Inferior parietal cortex (tissue), 1 donor: ENCODE results near the gene WBP2.
"Not testable (repeated sequence)": the region's sequence is repeated elsewhere in the genome, so short reads cannot be mapped to it uniquely, and the experiment has no call there.

Experiments used
- DNase-seq: peaks from one replicate; pipeline ENCODE4 v3.0.0-alpha.2; 2016; ENCODE audit errors: extremely low spot score

WBP2 gene

DNA sequence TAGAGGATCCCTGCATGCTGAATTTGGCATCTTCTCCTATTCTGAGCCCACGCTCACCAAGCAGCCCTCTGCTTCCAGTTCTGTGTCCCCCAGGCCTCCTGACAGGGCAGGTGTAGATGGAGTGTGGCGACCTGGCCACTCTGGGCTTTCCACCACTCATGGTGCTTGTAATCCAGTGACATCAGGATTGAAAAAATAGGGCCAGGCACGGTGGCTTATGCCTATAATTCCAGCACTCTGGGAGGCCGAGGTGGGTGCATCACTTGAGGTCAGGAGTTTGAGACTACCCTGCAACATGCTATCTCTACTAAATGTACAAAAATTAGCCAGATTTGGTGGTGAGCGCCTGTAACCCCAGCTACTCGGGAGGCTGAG lies 41.1 kb downstream of the WBP2 start:
- DNase-seq: no peak

DNA sequence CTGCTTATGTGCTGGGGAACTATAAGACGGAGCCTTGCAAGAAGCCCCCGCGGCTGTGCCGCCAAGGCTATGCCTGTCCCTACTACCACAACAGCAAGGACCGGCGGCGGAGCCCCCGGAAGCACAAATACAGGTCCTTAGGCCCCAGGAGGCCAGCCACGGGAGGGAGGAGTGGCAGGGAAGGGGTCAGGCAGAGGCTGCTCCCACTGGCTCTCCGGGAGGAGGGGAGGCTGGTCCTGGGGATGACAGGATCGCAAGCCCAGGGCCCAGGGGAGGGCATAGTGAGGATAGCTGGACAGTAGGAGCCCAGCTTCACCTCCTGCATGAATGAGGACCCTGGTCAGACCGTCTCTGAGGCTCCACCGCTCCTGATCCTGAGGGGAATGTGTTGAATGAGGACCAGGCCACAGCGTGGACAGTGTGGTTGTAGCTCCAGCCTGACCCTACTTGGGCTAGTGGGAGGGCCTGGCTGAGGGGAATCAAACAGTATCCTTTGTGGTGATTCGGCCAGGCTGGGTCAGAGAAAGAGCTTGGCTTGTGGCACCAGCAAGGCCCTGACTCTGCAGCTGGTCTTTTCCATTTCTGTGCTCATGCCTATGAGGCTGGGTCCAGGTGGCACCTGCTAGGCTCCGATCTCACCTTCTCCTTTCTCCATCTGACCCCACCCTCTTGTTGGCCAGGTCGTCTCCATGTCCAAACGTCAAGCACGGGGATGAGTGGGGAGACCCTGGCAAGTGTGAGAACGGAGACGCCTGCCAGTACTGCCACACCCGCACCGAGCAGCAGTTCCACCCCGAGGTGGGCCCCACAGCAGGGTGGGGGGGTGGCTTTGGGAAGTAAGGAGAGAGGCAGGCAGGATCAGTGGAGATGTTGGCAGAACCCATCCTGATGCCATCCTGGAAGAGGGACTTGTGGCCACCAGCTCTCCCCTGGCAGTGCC lies 41.8 kb downstream of the WBP2 start:
- DNase-seq: no peak

DNA sequence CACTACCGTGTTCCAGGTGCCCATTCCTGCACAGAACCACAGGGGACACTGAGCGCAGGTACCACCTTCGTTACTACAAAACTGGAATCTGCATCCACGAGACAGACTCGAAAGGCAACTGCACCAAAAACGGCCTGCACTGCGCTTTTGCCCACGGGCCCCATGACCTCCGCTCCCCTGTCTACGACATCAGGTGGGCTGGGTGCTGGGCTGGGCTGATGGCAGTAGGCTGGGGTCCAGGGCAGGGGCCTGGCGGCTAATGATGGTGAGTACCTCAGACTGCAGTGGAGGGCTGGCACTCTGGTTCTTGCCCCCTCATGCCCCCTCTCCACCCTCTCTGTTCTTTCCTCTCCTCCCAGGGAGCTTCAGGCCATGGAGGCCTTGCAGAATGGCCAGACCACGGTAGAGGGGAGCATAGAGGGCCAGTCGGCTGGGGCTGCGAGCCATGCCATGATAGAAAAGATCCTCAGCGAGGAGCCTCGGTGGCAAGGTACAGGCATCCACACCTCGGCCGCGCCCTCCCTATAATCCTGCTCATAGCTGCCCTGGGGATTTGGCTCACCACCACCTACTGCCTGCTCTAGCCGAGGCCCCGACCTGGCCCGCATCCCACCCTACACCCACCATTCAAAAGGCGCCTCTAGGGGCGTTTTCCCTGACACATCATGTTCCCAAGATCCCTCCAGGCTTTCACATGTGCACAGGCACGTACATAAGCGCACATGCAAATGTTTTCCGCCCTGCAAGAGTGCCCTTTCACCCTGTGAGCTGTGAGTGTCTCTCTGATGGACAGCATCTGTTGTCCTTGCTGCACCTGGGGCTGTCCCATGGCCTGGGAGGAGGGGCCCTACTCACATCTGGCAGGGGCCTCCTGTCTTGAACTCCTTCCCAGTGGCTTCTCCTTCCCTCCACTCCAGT lies 42.8 kb downstream of the WBP2 start:
- DNase-seq: no peak

DNA sequence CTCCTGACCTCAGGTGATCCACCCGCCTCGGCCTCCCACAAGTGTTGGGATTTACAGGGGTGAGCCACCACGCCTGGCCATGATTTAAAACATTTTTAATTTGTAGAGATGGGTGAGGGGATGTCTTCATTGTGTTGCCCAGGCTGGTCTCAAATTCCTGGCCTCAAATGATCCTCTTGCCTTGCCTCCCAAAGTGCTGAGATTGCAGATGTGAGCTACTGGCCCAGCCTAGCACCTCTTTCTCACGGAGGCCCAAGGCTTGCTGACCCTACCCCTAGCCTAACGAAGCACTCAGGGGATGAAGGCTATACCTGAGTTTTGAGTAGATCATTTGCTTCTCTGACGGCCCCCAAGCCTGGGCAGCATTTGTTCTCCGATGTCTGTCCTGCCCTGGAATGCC lies 44.0 kb downstream of the WBP2 start:
- DNase-seq: no peak

DNA sequence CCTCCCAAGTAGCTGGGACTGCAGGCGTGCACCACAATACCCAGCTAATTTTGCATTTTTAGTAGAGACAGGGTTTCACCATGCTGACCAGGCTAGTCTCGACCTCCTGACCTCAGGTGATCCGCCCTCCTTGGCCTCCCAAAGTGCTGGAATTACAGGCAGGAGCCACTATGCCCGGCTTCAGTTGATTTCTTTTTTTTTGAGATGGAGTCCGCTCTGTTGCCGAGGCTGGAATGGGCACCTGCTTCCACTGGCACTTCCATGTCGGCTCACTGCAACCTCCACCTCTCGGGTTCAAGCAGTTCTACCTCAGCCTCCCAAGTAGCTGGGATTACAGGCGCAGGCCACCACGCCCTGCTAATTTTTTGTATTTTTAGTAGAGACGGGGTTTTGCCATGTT lies 44.4 kb downstream of the WBP2 start:
- not testable (repeated sequence) for DNase-seq

DNA sequence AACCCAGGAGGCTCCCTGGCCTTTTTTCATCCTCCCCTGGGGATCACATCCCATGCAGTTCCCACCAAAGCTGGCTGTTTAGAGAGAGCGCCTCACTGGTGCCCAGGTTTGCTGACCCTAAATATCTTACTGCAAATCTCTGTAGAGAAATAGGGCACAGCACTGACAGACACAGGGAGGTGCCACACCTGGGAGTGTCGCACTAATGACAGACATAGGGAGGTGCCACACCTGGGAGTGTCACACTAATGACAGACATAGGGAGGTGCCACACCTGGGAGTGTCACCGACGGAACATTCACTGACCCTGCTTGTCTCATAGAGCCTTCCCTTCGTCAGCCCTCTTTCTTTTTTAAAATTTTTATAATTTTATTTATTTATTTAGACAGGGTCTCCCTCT lies 44.9 kb downstream of the WBP2 start:
- DNase-seq: no peak

DNA sequence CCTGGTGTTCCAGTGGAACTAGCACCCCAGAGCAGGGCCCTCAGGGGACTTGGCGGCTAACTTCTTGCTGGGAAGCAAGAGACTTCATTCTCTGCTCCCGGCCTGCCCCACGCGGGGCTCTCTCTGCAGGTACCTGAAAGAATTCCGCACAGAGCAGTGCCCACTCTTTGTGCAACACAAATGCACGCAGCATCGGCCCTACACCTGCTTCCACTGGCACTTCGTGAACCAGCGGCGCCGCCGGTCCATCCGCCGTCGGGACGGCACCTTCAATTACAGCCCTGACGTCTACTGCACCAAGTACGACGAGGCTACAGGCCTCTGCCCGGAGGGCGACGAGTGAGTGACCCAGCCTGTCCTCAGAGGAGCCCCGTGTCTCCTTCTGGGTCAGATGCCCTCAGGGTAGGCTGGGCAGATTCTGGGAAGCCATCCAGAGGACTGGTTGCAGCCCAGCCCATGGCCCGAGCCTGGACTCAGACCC lies 45.5 kb downstream of the WBP2 start:
- no peak for DNase-seq

DNA sequence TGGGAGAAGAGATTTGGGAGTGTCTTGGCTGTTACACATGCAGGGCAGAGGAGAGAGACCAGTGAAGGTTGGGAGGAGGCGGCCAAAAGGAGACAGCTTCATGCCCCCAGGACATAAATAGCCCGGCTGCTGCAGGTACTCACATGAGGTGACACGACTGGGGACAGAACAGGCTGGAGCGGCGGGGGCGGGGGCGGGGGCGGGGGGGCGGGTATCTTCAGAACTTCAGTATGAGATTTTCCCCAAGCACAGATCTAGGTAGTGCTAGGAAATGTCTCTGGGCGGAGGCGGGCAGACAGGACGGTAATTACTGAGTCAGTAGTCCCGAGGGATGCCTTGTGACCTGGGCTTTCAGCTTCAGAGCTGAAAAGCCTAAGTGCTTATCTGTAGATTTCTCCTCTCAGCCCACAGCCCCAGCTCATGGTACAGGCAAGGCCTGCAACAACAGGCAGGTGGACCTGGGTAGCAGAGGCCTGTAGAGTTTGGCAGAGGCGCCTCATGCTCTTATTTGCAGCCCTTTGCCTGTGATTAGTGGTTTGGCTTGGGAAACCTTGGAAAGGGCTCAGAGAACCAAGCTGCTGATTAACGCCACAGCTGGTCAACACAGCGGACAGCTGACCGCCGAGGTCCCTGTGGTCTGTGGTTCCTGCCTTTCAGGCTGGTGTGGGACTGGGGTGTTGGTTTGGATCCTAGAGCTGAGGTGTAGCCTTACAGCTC lies 46.1 kb downstream of the WBP2 start:
- no peak for DNase-seq

DNA sequence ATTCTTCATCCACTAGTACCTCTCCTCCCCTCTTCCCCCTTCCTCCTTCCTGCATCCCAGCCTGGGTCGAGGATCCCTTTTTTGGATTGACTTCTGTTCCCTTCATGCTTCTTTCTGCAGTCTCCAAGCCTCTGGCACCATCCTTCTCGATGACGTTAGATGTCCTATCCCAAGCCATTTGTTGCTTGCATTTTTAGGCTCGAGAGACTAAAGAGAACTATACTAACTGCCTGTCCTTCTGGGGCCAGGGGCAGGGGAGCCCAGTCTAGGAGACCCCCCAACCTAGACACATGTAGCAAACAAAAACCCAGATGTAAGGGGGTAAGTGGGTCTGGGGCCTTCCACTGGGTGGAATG lies 46.6 kb downstream of the WBP2 start:
- no peak for DNase-seq

DNA sequence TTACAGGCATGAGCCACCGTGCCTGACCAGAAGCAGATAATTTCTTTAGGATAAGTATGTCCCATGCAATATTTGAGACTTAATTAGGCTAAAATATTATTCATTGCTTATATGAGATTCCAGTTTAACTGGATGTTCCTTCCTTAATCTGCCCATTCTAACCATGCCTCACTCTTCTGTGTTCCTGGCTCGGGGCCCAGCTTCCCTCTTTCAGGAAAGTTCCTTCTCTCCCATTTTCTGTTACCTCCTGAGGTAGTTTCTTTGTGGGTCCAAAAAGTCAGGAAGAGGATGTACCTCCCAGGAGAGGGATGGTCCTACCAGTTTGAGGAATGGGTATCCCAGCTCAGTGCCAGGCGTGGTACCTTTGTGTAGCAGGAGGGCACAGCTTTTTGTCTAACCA lies 47.3 kb downstream of the WBP2 start:
- no peak for DNase-seq

DNA sequence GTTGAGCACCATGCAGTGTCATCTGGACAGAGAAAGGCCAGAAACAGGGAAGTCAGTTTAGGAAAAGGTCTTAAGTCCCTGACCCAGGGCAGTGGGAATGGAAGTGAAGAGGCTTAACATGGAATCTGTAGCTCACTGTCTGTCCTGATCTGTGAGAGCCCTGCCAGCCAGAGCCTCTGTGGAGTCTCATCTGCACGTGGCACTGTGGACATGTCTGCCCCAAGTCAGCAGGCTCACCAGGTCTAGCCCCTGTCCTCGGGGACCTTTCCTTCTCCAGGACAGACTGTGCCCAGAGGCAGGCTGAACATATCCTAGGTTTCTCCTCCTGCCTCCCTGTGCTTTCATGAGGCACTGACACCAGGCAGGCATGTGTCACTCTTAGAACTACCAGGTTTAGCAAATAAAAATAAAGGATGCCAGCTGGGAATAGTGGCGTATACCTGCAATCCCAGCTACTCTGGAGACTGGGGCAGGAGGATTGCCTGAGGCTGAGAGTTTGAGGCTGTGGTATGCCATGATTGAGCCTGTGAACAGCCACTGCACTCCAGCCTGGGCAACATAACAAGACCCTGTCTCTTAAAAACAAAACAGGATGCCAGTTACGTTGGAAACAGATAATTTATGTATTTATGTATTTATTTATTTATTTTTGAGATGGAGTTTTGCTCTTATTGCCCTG lies 48.2 kb downstream of the WBP2 start:
- no peak for DNase-seq

DNA sequence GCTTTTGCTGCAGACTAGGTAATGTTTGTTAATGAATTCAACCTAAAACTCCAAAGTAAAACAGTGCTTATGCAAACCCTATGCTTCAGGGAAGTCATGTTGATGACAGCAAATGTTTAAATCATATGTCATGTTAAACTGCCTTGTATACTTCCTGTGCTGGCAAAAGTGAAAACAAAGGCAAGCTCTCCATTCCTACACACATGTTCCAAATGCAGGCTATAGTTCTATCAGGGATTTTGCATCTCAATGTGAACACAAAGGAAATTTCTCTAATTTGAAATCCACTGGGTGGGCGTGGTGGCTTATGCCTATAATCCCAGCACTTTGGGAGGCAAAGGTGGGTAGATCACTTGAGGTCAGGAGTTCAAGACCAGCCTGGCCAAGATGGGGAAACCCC lies 51.3 kb downstream of the WBP2 start:
- DNase-seq: no peak

DNA sequence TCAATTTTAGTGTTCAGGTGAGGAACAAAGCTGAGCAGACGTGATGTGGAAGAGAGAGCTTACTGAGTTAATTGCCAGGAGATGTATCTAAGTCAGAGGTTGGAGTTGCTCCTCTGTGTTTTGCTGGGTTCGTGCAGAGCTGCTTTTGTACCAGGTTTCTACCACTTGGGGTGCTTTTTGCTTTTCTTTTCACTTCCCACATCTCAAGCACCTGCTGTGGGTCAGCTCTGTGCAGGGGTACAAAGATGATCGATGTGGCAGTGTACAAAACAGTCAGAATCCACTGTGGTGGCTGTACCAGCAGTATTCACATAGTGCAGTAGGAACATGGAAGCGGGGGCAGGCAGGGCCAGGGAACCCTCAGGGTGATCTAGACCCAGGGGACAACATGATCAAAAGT lies 55.7 kb downstream of the WBP2 start:
- no peak for DNase-seq

DNA sequence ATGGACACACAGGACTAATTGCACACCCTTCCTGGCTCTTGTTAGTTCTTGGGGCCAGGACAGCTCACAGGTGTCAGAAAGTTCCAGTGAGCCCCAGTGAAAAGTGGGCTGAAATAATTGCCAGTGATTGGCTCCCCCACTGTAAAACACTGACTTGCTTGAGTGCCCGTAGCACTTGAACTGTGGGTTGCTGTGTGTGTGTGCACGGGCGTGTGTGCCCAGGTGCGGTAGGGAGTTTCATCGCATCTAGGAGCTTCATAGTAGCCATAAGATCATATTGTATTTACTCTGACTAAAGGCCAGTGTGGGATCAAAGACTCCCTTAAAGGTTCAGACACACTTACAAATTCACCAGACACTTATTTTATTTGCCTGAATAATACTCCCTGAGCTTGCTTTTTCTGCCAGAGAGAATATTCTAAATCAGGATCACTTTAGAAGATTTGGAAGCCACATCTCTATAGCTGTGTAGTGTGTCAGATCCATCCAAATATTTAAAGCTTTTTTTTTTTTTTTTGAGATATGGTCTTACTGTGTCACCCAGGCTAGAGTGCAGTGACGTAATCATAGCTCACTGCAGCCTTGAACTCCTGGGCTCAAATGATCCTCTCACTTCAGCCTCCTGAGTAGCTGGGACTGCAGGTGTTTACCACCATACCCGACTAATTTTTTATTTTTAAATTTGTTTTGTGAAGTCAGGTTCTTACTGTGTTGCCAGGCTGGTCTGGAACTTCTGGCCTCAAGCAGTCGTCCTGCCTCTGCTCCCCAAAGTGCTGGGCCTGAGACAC lies 59.1 kb downstream of the WBP2 start:
- DNase-seq: no peak
